ENCODE results near the gene DDIT4L. TPM values are rescaled to one million over a fixed set of nuclear protein-coding genes. Genes with fewer than 3 reads are reported as not detected.

The DDIT4L gene
- total and polyA plus RNA-seq, 4 donors = 0.08 to 0.21 (median 0.13) TPM

GRCh38 chr4:100187781-100188180 is 2.5 kb downstream of the DDIT4L start:
- 89% methylated on average over 9 of the region's 9 CpGs for WGBS
- Histone ChIP-seq H3K9me3 (ENCODE audit: control insufficient read depth in 4 of 4, low read length in 3 of 4) (no peaks in the 10 kb centered on the region), H3K9ac (ENCODE audit: low read depth in 1 of 2, low read length in 2 of 2) (no peak overlapping the region), H3K4me1 (ENCODE audit: control insufficient read depth in 4 of 4, insufficient read depth in 4 of 4, low read length in 3 of 4) (peaks cover 0 to 14% (median 11%) of the 10 kb centered on the region in 4 donors), H3K4me3 (ENCODE audit: low read depth in 1 of 3, low read length in 3 of 3) (no peak overlapping the region), H3K27ac (ENCODE audit: low read depth in 1 of 2, low read length in 2 of 2) (no peak overlapping the region), H3K27me3 (ENCODE audit: control insufficient read depth in 4 of 4, insufficient read depth in 4 of 4, low read length in 3 of 4) (no peaks in the 10 kb centered on the region), H3K36me3 (ENCODE audit: control insufficient read depth in 4 of 4, insufficient read depth in 3 of 4, low read depth in 1 of 4, low read length in 3 of 4) (no peaks in the 10 kb centered on the region)
- no peak for TF ChIP-seq GABPA (IDR thresholded peaks at IDR 0.05 in 1 of 2, conservative IDR thresholded peaks at IDR 0.05 in 1 of 2)
- TF ChIP-seq, protein P1, sequence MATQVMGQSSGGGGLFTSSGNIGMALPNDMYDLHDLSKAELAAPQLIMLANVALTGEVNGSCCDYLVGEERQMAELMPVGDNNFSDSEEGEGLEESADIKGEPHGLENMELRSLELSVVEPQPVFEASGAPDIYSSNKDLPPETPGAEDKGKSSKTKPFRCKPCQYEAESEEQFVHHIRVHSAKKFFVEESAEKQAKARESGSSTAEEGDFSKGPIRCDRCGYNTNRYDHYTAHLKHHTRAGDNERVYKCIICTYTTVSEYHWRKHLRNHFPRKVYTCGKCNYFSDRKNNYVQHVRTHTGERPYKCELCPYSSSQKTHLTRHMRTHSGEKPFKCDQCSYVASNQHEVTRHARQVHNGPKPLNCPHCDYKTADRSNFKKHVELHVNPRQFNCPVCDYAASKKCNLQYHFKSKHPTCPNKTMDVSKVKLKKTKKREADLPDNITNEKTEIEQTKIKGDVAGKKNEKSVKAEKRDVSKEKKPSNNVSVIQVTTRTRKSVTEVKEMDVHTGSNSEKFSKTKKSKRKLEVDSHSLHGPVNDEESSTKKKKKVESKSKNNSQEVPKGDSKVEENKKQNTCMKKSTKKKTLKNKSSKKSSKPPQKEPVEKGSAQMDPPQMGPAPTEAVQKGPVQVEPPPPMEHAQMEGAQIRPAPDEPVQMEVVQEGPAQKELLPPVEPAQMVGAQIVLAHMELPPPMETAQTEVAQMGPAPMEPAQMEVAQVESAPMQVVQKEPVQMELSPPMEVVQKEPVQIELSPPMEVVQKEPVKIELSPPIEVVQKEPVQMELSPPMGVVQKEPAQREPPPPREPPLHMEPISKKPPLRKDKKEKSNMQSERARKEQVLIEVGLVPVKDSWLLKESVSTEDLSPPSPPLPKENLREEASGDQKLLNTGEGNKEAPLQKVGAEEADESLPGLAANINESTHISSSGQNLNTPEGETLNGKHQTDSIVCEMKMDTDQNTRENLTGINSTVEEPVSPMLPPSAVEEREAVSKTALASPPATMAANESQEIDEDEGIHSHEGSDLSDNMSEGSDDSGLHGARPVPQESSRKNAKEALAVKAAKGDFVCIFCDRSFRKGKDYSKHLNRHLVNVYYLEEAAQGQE (IDR thresholded peaks at IDR 0.05) = no peak
- no peak for TF ChIP-seq EGR1 (IDR thresholded peaks at IDR 0.05; ENCODE audit: low read depth in 2 of 2)
- TF ChIP-seq NR2F2 (IDR thresholded peaks at IDR 0.05) = no peak
- TF ChIP-seq FOXA1 (IDR thresholded peaks at IDR 0.05) = no peak
- no peak for TF ChIP-seq ATF3 (IDR thresholded peaks at IDR 0.05)
- no peak for TF ChIP-seq RAD21 (IDR thresholded peaks at IDR 0.05)
- TF ChIP-seq TAF1 (conservative IDR thresholded peaks at IDR 0.05) = no peak
- TF ChIP-seq SP1 (IDR thresholded peaks at IDR 0.05) = no peak
- no peak for DNase-seq (ENCODE audit: low spot score)

- 81% methylated on average over 2 of the region's 2 CpGs for WGBS
- Histone ChIP-seq H3K27ac (ENCODE audit: low read depth in 1 of 2, low read length in 2 of 2) (no peak overlapping the region), H3K9me3 (ENCODE audit: control insufficient read depth in 4 of 4, low read length in 3 of 4) (no peaks in the 10 kb centered on the region), H3K27me3 (ENCODE audit: control insufficient read depth in 4 of 4, insufficient read depth in 4 of 4, low read length in 3 of 4) (no peaks in the 10 kb centered on the region), H3K9ac (ENCODE audit: low read depth in 1 of 2, low read length in 2 of 2) (no peak overlapping the region), H3K36me3 (ENCODE audit: control insufficient read depth in 4 of 4, insufficient read depth in 3 of 4, low read depth in 1 of 4, low read length in 3 of 4) (no peaks in the 10 kb centered on the region), H3K4me3 (ENCODE audit: low read depth in 1 of 3, low read length in 3 of 3) (no peak overlapping the region), H3K4me1 (ENCODE audit: control insufficient read depth in 4 of 4, insufficient read depth in 4 of 4, low read length in 3 of 4) (peaks cover 0 to 6% (median 3%) of the 10 kb centered on the region in 4 donors)
- no peak for DNase-seq (ENCODE audit: low spot score)
- no peak for TF ChIP-seq HNF4A (conservative IDR thresholded peaks at IDR 0.05)
- TF ChIP-seq ATF3 (IDR thresholded peaks at IDR 0.05) = no peak
- TF ChIP-seq FOXA2 (IDR thresholded peaks at IDR 0.05) = no peak
- TF ChIP-seq YY1 (IDR thresholded peaks at IDR 0.05) = no peak
- TF ChIP-seq, protein P1 (IDR thresholded peaks at IDR 0.05) = no peak
- TF ChIP-seq TAF1 (conservative IDR thresholded peaks at IDR 0.05) = no peak
- TF ChIP-seq NR2F2 (IDR thresholded peaks at IDR 0.05) = no peak
- TF ChIP-seq CTCF (IDR thresholded peaks at IDR 0.05; ENCODE audit: low read depth, low read length, missing input control) = no peak
- no peak for TF ChIP-seq JUND (IDR thresholded peaks at IDR 0.05)
- TF ChIP-seq, protein P2, sequence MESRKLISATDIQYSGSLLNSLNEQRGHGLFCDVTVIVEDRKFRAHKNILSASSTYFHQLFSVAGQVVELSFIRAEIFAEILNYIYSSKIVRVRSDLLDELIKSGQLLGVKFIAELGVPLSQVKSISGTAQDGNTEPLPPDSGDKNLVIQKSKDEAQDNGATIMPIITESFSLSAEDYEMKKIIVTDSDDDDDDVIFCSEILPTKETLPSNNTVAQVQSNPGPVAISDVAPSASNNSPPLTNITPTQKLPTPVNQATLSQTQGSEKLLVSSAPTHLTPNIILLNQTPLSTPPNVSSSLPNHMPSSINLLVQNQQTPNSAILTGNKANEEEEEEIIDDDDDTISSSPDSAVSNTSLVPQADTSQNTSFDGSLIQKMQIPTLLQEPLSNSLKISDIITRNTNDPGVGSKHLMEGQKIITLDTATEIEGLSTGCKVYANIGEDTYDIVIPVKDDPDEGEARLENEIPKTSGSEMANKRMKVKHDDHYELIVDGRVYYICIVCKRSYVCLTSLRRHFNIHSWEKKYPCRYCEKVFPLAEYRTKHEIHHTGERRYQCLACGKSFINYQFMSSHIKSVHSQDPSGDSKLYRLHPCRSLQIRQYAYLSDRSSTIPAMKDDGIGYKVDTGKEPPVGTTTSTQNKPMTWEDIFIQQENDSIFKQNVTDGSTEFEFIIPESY (IDR thresholded peaks at IDR 0.05) = no peak
- no peak for TF ChIP-seq RXRA (IDR thresholded peaks at IDR 0.05)
- TF ChIP-seq MAX (IDR thresholded peaks at IDR 0.05) = no peak
- no peak for TF ChIP-seq SP1 (IDR thresholded peaks at IDR 0.05)
- TF ChIP-seq RAD21 (IDR thresholded peaks at IDR 0.05) = no peak
- TF ChIP-seq GABPA (IDR thresholded peaks at IDR 0.05 in 1 of 2, conservative IDR thresholded peaks at IDR 0.05 in 1 of 2) = no peak
- no peak for TF ChIP-seq HNF4G (IDR thresholded peaks at IDR 0.05)
- no peak for TF ChIP-seq FOXA1 (IDR thresholded peaks at IDR 0.05)
- no peak for TF ChIP-seq EGR1 (IDR thresholded peaks at IDR 0.05; ENCODE audit: low read depth in 2 of 2)
Measured at GRCh38 chr4:100184787-100185186, 5.5 kb downstream of the DDIT4L start.

All from liver (tissue), 9 donors.